H9 (cell line): ENCODE data around the gene MED15. TPM values are rescaled to one million over a fixed set of nuclear protein-coding genes. Genes with fewer than 3 reads are reported as not detected.

Experiments used
- DNase-seq: peaks from one replicate; pipeline ENCODE4 v3.0.0-alpha.2; 2017
- H2AFZ ChIP-seq: one replicate; pipeline ENCODE4 v1.6.1; 2013; ENCODE audit warnings: mild to moderate bottlenecking, low read length, control low read depth, moderate library complexity
- H2AK5ac ChIP-seq: 2 replicates; pipeline ENCODE4 v1.6.1; 2013; ENCODE audit warnings: low read length, control low read depth, mixed read lengths; ENCODE audit not compliant: insufficient read length
- H2BK120ac ChIP-seq: one replicate; pipeline ENCODE4 v1.6.1; 2013; ENCODE audit warnings: low read depth, mild to moderate bottlenecking, low read length, control low read depth, inconsistent platforms; ENCODE audit not compliant: poor library complexity, severe bottlenecking
- H2BK12ac ChIP-seq: 2 replicates; pipeline ENCODE4 v1.6.1; 2013; ENCODE audit warnings: low read length, control low read depth, mixed read lengths, low read depth; ENCODE audit not compliant: insufficient read length
- H2BK15ac ChIP-seq: 2 replicates; pipeline ENCODE4 v1.6.1; 2013; ENCODE audit warnings: low read depth, low read length, control low read depth
- H2BK20ac ChIP-seq: one replicate; pipeline ENCODE4 v1.6.1; 2013; ENCODE audit warnings: low read depth, mild to moderate bottlenecking, low read length, control low read depth, inconsistent platforms; ENCODE audit not compliant: poor library complexity, severe bottlenecking
- H2BK5ac ChIP-seq: 2 replicates; pipeline ENCODE4 v1.6.1; 2013; ENCODE audit warnings: low read length, control low read depth, mixed read lengths; ENCODE audit not compliant: insufficient read length
- H3K14ac ChIP-seq: 2 replicates; pipeline ENCODE4 v1.6.1; 2013; ENCODE audit warnings: low read length, control low read depth; ENCODE audit not compliant: insufficient read depth
- H3K18ac ChIP-seq: 2 replicates; pipeline ENCODE4 v1.6.1; 2013; ENCODE audit warnings: low read depth, mild to moderate bottlenecking, mixed read lengths, low read length, control low read depth; ENCODE audit not compliant: insufficient read length
- H3K23ac ChIP-seq: 2 replicates; pipeline ENCODE4 v1.6.1; 2013; ENCODE audit warnings: low read length, control low read depth, mixed read lengths, low read depth; ENCODE audit not compliant: insufficient read length
- H3K23me2 ChIP-seq: 2 replicates; pipeline ENCODE4 v1.6.1; 2013; ENCODE audit warnings: low read depth, mild to moderate bottlenecking, mixed read lengths, low read length, control low read depth; ENCODE audit not compliant: insufficient read length, poor library complexity, severe bottlenecking
- H3K27ac ChIP-seq: 2 replicates; pipeline ENCODE4 v1.5.1; 2013; ENCODE audit warnings: low read length, control low read depth, mixed read lengths, low read depth; ENCODE audit not compliant: insufficient read length
- H3K27me3 ChIP-seq: 2 replicates; pipeline ENCODE4 v1.6.1; 2013; ENCODE audit warnings: low read length, control low read depth, inconsistent platforms; ENCODE audit not compliant: insufficient read depth
- H3K4ac ChIP-seq: 2 replicates; pipeline ENCODE4 v1.6.1; 2013; ENCODE audit warnings: low read depth, mild to moderate bottlenecking, control low read depth, inconsistent platforms, low read length, moderate library complexity
- H3K4me1 ChIP-seq: 2 replicates; pipeline ENCODE4 v1.6.1; 2013; ENCODE audit warnings: low read length, control low read depth, inconsistent platforms; ENCODE audit not compliant: insufficient read depth
- H3K4me2 ChIP-seq: 2 replicates; pipeline ENCODE4 v1.6.1; 2013; ENCODE audit warnings: low read length, control low read depth, mixed read lengths; ENCODE audit not compliant: insufficient read length, insufficient read depth
- H3K56ac ChIP-seq: 2 replicates; pipeline ENCODE4 v1.6.1; 2013; ENCODE audit warnings: low read depth, mild to moderate bottlenecking, mixed read lengths, low read length, control low read depth; ENCODE audit not compliant: insufficient read length
- H3K79me1 ChIP-seq: 2 replicates; pipeline ENCODE4 v1.6.1; 2013; ENCODE audit warnings: low read depth, mild to moderate bottlenecking, moderate library complexity, low read length, control low read depth, inconsistent platforms; ENCODE audit not compliant: insufficient read depth, poor library complexity, severe bottlenecking
- H3K79me2 ChIP-seq: 2 replicates; pipeline ENCODE4 v1.6.1; 2013; ENCODE audit warnings: low read length, control low read depth, inconsistent platforms; ENCODE audit not compliant: insufficient read depth
- H3K9ac ChIP-seq: 2 replicates; pipeline ENCODE4 v1.6.1; 2013; ENCODE audit warnings: low read length, control low read depth, mixed read lengths; ENCODE audit not compliant: insufficient read length; ENCODE audit errors: extremely low read depth
- H3K9me3 ChIP-seq: one replicate; pipeline ENCODE4 v1.6.1; 2013; ENCODE audit warnings: low read depth, low read length, inconsistent platforms; ENCODE audit not compliant: control insufficient read depth
- H3T11ph ChIP-seq: one replicate; pipeline ENCODE4 v1.6.1; 2013; ENCODE audit warnings: mild to moderate bottlenecking, low read length, control low read depth, inconsistent platforms
- H4K20me1 ChIP-seq: one replicate; pipeline ENCODE4 v1.6.1; 2013; ENCODE audit not compliant: control insufficient read depth, insufficient read length, insufficient read depth
- H4K5ac ChIP-seq: 2 replicates; pipeline ENCODE4 v1.6.1; 2013; ENCODE audit warnings: low read depth, mild to moderate bottlenecking, mixed read lengths, low read length, control low read depth; ENCODE audit not compliant: insufficient read length
- H4K8ac ChIP-seq: replicated peaks from 2 replicates; pipeline ENCODE4 v1.6.1; 2013; ENCODE audit warnings: low read length, control low read depth, mixed read lengths, low read depth; ENCODE audit not compliant: insufficient read length
- H4K91ac ChIP-seq: 2 replicates; pipeline ENCODE4 v1.6.1; 2013; ENCODE audit warnings: low read depth, mild to moderate bottlenecking, moderate library complexity, mixed read lengths, low read length, control low read depth; ENCODE audit not compliant: insufficient read length
- H3K27ac Mint-ChIP-seq, 3 experiments: 2 replicates in 2 of 3; 3 replicates in 1 of 3; pipeline ENCODE4 v1.8.0; 2020 to 2021; ENCODE audit warnings: mixed read lengths in 3 of 3, mild to moderate bottlenecking in 1 of 3, moderate library complexity in 1 of 3
- H3K27me3 Mint-ChIP-seq: 2 replicates; pipeline ENCODE4 v1.8.0; 2021; ENCODE audit warnings: low read depth, mild to moderate bottlenecking, moderate library complexity, mixed read lengths
- H3K36me3 Mint-ChIP-seq, 3 experiments: 2 replicates in 2 of 3; 3 replicates in 1 of 3; pipeline ENCODE4 v1.8.0; 2020 to 2021; ENCODE audit warnings: low read depth in 3 of 3, mixed read lengths in 3 of 3; ENCODE audit not compliant: insufficient read depth in 1 of 3
- H3K4me1 Mint-ChIP-seq, 2 experiments: 2 replicates each; pipeline ENCODE4 v1.8.0; 2020; ENCODE audit warnings: mixed read lengths in 2 of 2
- H3K4me3 Mint-ChIP-seq, 2 experiments: 2 replicates in 1 of 2; 3 replicates in 1 of 2; pipeline ENCODE4 v1.8.0; 2020 to 2021; ENCODE audit warnings: mild to moderate bottlenecking in 2 of 2, mixed read lengths in 2 of 2, moderate library complexity in 1 of 2
- H3K9me3 Mint-ChIP-seq, 2 experiments: 2 replicates in 1 of 2; 3 replicates in 1 of 2; pipeline ENCODE4 v1.8.0; 2020; ENCODE audit warnings: mild to moderate bottlenecking in 2 of 2, mixed read lengths in 2 of 2, moderate library complexity in 1 of 2
- CTCF ChIP-seq: fragments of 200-600 bp; sonication (generic); conservative IDR thresholded peaks from 3 replicates; pipeline ENCODE4 v1.8.0; 2021; ENCODE audit warnings: antibody characterized with exemption, mild to moderate bottlenecking
- WGBS: extraction: QIAGEN DNeasy Blood & Tissue Kit; methylation state at CpG from one replicate; pipeline ENCODE4 v1.1.7; 2013; ENCODE audit warnings: missing lambda C conversion rate, low lambda C conversion rate, mixed read lengths; ENCODE audit not compliant: insufficient read length; ENCODE audit errors: extremely low coverage; 5-methylcytosine and 5-hydroxymethylcytosine counted together
- total RNA-seq: library from RNA; stranded (reverse); gene quantifications from 2 replicates; pipeline ENCODE4 v1.2.1, GENCODE V29; 2021

The MED15 gene
- total RNA-seq, 1 experiment from 2014 or later, result 47.4 TPM

- Histone ChIP-seq H3K9me3 (no peaks in the 10 kb centered on the region), H3K79me1 (no peaks in the 10 kb centered on the region), H2BK120ac (no peak overlapping the region), H2BK5ac (no peak overlapping the region), H3K4ac (no peak overlapping the region), H3K4me1 (peaks cover 2% of the 10 kb centered on the region; the same call in 1 of the 2 replicates), H3K4me2 (no peak overlapping the region), H2BK20ac (no peak overlapping the region), H3K23ac (no peak overlapping the region), H3K56ac (no peak overlapping the region), H3K18ac (no peak overlapping the region), H4K20me1 (no peaks in the 10 kb centered on the region), H4K8ac (no peak overlapping the region), H3K23me2 (no peaks in the 10 kb centered on the region), H3K27ac (no peak overlapping the region), H3T11ph (no peak overlapping the region), H3K79me2 (no peaks in the 10 kb centered on the region), H2BK12ac (no peak overlapping the region), H4K91ac (no peak overlapping the region), H3K27me3 (no peaks in the 10 kb centered on the region), H3K14ac (no peak overlapping the region; the same call in 1 of the 2 replicates), H4K5ac (no peak overlapping the region), H2AFZ (no peak overlapping the region), H2AK5ac (no peak overlapping the region), H3K9ac (no peak overlapping the region), H2BK15ac (no peak overlapping the region)
- Mint-ChIP-seq H3K27ac (peak overlapping the region in 1 of 3 experiments; percentile 10; a peak in 1 of 7 replicates), H3K27me3 (no peaks in the 10 kb centered on the region), H3K4me1 (peaks cover 21 to 23% of the 10 kb centered on the region in 2 experiments), H3K4me3 (no peak overlapping the region), H3K36me3 (peaks cover 2 to 13% (median 4%) of the 10 kb centered on the region in 3 experiments; a peak in 5 of 7 replicates), H3K9me3 (no peaks in the 10 kb centered on the region)
- WGBS, result no CpG with 5 or more reads among the region's 8 CpGs
- no peak for TF ChIP-seq CTCF
- DNase-seq, result no peak
Observed at GRCh38 chr22:20458530-20459151, 48.8 kb upstream of the MED15 start.
